GM12864 (cell line): ENCODE data around the gene TEAD1.

Experiments used
- DNase-seq: peaks from one replicate; pipeline ENCODE4 v3.0.0-alpha.2; 2011; ENCODE audit warnings: low read depth
- H3K4me3 ChIP-seq: 2 replicates; pipeline ENCODE4 v1.5.1; 2011; ENCODE audit warnings: mild to moderate bottlenecking, low read depth, low read length, control low read depth
- TF ChIP-seq, protein P1 (sequence below): IDR thresholded peaks from 2 replicates; pipeline ENCODE4 v1.5.1; 2011; ENCODE audit warnings: low read depth, mild to moderate bottlenecking, moderate library complexity, low read length, control low read depth, inconsistent platforms; ENCODE audit errors: missing control alignments

TEAD1 gene

GRCh38 chr11:12787847-12788246 lies 113.6 kb downstream of the TEAD1 start:
- no peak for DNase-seq
- TF ChIP-seq, protein P1, sequence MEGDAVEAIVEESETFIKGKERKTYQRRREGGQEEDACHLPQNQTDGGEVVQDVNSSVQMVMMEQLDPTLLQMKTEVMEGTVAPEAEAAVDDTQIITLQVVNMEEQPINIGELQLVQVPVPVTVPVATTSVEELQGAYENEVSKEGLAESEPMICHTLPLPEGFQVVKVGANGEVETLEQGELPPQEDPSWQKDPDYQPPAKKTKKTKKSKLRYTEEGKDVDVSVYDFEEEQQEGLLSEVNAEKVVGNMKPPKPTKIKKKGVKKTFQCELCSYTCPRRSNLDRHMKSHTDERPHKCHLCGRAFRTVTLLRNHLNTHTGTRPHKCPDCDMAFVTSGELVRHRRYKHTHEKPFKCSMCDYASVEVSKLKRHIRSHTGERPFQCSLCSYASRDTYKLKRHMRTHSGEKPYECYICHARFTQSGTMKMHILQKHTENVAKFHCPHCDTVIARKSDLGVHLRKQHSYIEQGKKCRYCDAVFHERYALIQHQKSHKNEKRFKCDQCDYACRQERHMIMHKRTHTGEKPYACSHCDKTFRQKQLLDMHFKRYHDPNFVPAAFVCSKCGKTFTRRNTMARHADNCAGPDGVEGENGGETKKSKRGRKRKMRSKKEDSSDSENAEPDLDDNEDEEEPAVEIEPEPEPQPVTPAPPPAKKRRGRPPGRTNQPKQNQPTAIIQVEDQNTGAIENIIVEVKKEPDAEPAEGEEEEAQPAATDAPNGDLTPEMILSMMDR = no peak
- no peak overlapping the region for H3K4me3 ChIP-seq

- no peak overlapping the region for H3K4me3 ChIP-seq
- DNase-seq = no peak
- TF ChIP-seq, protein P1 = no peak
Observed at GRCh38 chr11:12789054-12789453, 114.8 kb downstream of the TEAD1 start.

GRCh38 chr11:12789596-12790215 lies 115.5 kb downstream of the TEAD1 start:
- TF ChIP-seq, protein P1 = no peak
- no peak for DNase-seq

DNA sequence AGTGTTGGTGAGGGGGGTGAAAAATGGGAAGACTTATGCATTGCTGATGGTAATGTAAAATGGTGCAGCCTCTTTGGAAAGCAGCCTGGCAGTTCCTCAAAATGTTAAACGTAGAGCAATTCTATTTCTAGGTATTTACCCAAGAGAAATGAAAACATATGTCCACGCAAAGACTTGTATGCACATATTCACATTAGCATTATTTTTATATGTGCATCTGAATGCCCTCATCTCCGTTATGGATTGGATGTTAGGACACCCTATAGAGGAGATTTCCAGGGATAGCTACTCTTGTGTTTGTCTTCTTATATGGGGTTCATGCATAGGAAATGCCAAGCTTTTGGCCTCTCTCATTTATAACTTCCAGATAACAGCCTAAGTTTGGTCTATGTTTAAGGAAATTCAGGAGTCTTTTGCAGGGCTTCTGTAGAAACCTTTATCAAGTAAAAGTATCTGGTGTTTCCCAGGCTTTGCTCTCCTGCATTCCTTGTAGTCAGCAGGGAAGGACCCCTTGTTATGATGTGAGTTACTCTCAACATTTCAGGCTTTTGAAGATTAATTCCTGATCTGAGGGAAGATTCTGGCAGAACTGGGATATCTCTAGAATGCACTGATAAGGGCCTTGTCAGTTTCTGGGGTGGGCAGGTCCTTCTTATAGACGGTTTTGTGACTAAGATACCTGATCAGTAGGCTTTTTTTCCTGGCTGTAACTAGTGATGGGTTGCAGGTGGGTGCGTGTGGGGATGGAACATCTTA lies 116.8 kb downstream of the TEAD1 start:
- no peak for DNase-seq
- TF ChIP-seq, protein P1 = no peak
- no peak overlapping the region for H3K4me3 ChIP-seq

More at GRCh38 chr11:12789596-12790215, 115.5 kb downstream of the TEAD1 start:
- no peak overlapping the region for H3K4me3 ChIP-seq

DNA sequence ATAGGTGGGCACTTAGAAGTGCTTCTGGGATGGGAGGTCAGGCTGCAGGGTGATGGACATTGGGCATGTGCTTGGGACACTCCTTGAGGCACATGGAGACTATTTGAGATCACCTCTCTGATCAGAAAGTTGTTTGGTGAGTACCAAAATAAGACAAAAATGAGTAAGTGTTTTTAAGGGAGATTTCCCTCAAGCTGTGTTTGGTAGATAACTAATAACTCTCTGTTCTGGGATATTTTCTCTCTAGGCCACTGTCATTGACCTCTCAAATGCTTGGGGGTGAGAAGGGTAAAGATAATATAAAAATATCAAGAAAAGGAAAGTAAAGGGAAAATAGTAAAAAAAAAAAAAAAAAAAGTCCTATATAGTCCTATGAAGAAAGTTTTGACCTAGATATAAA lies 117.8 kb downstream of the TEAD1 start:
- DNase-seq = no peak
- TF ChIP-seq, protein P1 = no peak
- H3K4me3 ChIP-seq = no peak overlapping the region

- TF ChIP-seq, protein P1 = no peak
- no peak overlapping the region for H3K4me3 ChIP-seq
- no peak for DNase-seq
Observed at GRCh38 chr11:12792590-12792989, 118.4 kb downstream of the TEAD1 start.
